ENCODE results near the gene IFTAP. TPM values are rescaled to one million over a fixed set of nuclear protein-coding genes. Genes with fewer than 3 reads are reported as not detected.

Gene IFTAP
- polyA plus RNA-seq, 1 donor: 39.7 TPM

DNA sequence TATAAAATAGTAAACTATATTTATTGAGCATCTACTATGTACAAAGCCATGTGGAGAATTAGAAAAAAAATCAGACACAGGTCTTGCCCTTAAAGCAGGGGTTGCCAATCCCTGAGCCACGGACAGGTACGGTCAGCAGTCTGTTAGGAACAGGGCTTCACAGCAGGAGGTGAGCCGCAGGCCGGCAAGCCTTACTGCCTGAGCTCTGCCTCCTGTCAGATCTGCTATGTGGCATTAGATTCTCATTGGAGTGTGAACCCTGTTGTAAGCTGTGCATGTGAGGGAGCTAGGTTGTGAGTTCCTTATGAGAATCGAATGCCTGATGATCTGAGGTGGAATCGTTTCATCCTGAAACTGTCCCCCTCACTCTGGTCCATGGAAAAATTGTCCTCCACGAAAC is 5.9 kb downstream of the IFTAP start:
- no peak for DNase-seq

DNA sequence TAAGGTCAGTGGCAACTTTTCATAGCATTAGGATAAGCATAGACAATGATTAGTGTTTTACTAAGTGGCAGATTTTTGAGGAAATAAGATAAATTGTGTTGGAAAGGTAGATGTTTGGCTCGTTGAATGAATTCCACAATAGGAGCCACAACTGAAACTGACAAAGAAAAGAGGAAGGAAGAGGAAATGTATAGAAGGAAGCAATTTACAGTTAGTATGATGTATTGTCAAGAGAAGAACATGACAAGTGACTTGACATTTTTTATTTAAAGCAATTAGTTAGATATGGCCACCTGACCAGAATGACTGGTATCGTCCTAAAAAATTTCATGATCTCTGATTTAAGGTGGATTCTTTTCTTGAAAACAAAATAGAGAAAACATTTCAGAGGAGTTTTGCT is 6.9 kb downstream of the IFTAP start:
- no peak for DNase-seq

DNA sequence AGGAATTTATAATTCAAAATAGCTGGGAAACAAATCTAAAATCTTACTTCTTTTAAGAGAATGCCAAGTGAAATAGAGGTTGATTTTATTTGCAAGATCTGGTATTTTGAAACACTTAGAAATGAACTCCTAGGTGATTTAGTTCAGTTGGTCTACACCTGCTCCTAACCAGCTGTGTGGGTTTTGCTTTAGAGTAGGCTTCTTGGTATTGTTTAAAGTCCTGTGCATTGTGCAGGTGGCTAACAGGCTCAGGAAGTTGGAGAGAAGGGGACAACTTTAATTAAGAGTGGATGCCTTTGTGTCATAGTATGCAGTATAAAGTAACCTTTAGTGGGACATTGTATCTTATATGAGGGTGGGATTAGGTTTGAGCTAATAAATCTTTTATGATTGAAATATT is 7.8 kb downstream of the IFTAP start:
- DNase-seq: no peak

DNA sequence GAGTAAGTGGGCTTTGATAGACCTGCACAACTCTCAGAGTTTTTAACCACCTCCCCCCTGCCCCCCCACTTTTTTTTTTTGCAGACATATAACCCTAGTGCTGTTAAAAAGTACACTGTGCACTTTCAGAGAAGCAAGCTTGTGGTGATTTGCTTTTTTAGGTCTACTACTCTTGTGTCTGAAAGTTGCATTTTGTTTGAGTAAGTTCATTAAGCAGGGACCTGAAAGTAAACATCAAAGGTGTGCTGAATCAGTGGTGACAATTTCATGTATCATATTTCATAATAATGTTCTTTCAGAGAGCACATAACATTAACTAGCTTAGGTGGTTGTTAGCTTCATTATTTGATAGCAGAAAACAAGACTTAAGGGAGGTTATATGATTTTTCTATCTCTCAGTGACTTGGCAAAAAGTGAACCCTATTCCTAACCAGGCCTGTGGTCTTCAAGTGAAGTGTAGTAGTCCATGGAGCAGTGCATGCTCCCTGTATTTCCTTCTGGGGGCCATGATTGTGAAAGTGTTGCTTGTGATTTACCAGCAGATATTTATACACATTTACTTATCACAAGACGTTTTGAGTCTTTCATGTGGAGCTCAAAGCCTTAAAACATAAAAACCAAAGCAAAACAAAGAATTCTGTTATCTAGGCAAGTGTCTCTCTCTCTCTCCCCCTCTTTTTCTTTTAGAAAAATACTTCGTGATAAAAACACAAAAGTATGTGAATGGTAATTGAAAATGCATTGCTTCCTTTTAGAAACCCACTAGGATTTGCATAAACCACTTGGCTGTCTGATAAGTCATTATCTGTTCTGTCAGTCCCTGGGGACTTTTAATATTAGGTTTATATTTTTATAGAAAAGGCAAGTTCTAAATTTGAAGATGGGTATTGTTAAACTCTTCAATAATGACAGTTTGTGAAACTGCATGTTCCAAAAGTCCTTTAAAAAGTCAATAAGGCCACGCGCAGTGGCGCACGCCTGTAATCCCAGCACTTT is 11.2 kb downstream of the IFTAP start:
- DNase-seq: no peak

DNA sequence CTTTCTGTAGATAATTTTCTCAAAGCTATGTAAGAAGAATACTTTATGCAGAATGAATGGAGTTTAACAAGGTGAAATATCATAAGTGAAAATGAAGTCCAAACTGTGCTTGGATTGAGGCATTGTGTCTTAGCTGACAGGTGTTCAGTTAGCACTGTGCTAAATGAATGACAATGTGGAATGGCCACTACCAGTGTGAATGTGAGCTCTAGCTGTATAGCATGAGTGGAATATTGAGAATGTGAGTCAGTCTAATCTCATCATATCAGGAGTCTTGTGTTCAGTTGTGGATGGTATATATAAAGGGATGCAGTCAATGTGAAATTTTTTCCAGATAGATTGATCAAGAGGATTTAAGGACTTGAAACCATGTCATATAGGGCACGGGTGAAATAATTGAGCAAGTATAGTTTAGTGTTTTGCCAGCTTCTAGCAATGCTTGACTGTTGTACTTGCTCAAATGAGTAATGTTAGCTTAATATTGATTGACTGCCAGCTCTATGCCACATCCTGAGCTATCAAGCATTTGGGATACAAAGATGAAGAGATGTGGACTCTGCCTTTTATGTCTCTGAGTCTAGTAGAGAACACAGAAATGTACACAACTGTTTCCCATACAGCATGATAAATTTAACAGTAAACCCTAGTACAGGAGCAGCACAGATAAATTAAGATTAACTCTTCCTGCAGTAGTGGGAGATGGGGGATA is 14.3 kb downstream of the IFTAP start:
- DNase-seq: no peak

DNA sequence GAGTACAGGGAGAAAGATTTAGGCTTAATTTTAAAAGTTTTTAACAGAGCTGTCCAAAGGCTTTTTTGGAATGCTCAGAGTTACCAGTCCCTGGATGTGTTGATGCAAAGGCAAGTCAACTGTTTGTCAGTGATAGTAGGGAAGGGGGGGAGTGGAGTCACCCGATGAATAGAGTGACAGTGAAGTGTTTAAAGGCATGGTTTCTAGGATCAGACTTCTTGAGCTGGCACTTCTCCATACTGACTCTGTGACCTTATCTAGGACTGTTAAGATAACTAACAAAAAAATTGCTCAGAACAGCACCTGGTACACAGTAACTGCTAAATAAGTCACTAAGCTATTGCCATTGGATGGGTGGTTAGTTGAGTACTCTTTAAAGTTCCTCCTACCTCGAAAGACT is 15.1 kb downstream of the IFTAP start:
- DNase-seq: no peak

DNA sequence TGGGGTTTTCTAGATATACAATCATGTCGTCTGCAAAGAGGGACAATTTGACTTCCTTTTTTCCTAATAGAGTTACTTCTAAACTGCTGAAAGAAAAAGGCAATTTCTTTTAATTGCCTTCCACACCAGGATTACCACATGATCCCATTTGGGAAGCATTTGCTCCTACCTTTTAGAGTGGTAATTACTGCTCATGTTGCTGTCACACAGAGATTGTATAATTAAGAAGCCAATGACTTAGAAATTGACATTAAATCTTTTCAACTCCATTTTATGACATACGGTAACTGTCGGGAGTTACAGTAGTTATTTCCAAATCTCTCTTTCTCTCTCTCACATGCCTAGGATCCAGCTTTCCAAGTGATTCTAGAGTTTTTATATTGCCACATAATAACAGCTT is 21.5 kb downstream of the IFTAP start:
- DNase-seq: no peak

DNA sequence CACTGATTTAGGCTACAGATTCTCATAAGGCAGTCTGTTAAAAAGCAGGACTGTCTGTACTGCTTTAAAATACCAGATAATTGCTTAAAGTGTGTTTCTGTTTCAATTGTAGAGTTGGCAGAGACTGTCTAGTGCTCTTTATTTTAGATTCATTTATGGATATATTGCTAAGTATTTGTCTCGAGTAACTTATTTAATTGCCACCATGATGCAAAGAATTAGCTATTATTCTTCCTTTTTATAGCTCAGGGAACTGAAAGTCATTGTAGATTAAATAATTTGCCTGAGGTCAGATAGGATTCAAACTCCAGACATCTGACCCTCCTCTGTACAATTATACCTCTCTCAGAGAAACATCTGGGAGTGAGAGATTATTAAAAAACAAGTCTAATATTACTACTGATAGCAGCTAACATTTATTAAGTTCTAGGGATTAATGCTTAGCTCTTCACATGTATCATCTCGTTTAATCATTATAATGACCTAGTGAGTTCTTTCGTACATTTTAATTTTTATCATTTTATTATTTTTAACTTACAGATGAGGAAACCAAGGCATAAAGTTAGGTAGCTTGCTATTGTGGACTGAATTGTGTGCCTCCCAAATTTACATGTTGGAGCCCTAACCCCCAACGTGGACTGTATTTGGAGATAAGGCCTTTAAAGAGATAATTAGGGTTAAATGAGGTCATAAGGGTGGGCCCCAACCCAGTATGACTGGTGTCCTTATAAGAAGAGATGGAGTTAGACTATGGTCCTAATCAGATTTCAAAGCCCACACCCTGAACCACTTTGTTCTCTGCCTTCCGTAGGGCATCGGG is 23.5 kb downstream of the IFTAP start:
- no peak for DNase-seq

DNA sequence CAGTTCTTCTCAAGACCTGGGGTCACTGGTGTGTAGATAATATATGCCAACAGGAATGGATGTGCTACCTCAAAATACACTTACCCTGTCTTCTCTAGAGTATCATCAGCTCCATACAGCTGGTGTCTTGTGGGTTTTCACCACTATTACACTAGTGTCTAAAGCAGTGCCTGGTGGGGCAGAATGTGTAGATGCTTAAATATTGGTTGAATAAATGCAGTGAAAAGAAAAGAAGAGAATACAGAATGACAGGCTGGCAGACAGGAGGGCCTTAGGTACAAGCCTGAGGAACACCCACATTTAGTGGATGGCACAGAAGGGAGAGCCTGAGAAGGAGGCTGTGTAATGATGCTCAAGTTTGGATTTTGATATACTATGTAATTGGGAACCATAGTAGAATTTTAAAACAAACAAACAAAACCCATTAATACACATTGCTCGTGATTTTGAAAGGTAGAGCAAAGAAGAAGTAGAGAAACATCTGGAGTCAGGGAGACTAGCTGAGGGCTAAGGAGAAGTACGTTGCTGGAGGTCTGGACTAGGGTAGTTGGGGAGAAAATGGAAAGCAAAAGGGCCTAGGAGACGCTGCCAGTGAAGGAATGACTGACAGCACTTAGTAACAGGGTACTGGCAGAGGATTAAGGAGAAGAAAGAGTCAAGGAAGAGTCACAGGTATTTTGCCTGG is 24.2 kb downstream of the IFTAP start:
- DNase-seq: no peak

DNA sequence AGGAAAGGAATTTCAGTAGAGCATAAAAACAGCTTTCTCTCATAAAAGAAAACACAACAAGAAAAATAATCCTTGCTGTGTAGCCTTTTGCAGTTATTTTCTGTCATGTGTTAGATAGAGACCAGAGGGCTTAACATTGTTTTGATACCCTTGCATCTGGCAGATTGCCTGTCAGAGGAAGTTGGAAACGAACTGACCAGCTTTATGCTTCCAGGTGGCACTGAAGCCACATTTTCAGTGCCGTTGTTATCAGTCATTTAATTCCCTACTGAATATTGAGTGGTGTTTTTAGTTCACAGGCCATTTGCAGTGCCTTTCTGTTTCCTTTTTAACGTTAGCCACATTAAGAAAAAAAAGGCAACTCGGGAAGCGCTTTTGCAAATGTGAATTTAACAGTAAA is 25.2 kb downstream of the IFTAP start:
- DNase-seq: no peak

DNA sequence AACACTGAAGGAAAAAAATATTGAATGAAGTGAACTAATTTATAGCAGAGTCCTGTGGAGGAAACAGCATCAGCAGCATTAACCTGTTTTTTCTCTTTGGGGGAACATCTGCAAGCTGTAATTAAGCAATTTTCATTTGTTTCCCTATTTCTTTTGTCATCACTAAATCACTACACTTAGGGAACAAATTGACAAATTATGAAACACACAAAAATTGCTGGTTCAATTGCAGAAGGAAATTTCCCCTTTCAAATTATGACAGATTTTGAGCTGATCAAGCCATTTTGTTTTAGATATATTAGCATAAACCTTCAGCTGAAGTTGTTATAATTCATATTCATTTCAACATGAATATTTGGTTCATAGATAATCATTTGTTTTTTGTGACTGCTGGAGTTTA is 25.9 kb downstream of the IFTAP start:
- DNase-seq: no peak

DNA sequence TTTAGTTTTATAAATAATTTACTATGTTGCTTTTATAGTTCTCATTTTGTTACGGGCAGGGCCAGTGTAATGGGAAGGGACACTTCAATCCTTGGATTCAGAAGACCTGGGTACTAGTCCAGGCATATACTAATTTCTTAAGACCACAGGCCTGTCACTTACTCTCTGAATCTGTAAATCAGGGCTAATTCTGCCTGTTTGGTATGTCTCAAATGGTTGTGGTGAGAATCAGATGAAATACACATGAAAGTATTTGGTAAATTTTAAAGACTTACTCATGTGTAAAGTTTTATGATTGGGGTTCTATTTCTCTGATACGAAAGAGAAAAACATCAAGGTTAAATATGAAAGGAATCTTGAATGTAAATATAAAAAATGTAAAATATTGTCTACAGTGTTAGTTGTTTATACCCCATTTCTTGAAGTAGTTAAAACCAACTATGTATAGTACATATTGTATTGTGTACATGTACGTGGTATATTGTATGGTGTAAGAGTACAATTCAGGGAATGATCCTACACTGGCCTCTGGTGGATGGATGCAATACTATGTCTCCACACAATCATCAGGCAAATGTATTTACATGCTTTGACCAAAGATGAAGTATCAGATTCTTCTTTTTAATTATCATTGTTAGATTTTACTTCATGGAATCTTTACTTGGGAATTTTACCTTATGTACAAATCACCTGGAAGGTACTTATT is 28.3 kb downstream of the IFTAP start:
- DNase-seq: no peak

DNA sequence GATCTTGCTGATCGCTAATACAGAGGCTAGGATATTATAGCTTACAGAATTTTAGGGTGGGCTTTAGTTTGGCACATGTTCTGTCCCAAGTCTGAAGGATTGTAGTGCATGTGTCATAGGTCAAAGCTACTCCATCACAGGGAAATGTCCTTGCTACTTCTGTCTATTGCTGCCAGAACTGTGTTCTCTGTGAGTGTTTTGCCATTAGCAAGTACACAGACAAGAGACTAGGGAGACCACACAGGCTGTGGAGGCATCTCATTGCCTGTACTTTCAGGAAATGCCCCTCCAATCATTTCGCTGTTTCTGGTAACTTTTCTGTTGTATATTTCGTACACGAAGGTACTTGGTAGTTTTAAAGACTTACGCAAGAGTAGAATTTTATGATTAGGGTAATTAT is 29.2 kb downstream of the IFTAP start:
- DNase-seq: no peak

DNA sequence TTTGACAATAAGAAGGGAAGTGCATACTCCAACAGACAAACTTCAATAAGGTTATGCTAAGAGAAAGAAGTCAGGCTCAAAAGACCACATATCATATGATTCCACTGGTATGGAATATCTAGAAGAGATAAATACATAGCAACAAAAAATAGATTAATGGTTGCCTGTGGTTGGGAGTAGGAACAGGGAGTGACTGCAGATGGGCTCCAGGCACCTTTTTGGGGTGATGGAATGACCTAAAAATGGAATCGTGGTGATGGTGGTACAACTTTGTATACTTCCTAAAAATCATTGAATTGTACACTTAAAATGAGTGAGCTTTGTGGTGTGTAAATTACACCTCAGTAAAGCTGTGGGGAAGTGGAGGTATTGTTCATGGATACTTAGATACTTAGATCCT is 32.7 kb downstream of the IFTAP start:
- no peak for DNase-seq

DNA sequence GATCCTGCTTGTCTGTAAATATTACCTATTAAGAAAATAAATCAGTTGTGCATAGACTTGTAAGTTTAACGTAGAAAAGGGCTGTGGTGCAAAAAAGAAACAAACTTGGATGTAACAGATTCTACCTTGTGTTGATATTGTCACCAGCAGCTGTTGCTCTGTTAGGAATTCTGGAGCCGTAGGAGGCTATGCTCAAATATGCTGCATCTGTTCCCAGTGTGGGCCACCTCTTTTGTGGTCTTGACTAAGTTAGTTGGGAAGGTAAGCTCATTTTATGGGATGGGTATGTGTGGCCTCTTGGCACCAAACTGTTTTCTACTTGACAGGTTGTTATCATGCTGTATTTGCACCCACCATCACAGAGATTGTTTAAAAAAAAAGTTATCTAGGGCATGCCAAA is 33.2 kb downstream of the IFTAP start:
- no peak for DNase-seq

DNA sequence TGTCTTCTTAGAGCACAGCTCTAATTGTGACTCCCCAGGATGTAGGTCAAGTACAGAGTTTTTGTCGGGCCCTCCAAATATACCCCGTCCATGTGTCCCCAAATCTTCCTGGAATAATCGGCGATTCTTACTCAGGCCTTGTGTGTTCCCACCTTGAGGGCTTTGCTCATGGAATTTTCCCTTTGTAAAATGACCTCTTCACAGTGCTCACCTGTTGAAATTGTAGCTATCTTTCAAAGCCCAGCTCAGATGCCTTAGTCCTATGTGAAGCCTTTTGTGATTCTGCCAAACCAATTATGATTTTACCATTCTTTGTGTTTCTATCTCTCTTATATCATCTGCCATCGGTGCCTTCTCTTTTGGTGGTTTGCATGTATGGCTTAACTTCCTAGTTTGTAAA is 33.8 kb downstream of the IFTAP start:
- no peak for DNase-seq

DNA sequence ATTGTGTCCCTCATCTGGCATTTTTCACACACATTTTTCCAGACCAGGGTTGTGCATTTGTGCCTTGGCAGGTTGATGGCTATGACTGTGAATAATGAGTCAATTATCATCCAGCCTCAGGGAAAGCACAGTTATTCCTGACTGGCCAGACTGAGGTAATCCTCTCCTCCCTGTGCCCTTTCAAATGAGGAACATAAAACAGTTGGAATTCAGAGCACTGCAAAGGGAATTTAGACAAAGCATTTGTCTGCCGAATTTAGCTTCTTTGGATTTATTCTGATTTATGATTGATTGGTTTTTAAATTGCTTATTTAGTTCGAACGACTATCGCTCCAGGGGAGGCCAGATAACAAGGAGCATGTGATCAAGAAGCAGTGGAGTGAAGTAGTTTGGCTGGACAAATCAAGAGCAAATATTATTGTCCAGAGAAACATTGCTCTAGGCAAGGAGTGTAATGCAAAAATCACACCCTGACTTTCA is 34.5 kb downstream of the IFTAP start:
- DNase-seq: no peak

DNA sequence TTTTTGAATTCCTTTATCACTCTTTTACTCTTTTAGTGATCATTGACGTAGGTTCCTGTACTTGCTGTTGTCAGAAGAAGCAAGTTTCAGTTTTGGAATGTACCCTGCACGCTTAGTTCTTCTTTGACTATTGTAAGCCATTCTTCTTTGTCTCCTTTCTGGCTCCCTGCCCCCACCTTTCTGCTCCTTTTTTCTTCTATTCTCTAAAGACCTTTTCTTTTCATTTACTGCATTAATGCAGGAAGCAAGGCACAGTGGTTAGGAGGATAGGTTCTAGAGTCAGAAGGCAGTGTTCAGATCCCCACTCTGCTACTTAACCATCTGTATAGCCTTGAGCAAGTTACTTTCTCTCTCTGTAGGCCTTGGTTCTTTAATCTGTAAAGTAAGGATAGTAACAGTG is 37.5 kb downstream of the IFTAP start:
- DNase-seq: no peak

DNA sequence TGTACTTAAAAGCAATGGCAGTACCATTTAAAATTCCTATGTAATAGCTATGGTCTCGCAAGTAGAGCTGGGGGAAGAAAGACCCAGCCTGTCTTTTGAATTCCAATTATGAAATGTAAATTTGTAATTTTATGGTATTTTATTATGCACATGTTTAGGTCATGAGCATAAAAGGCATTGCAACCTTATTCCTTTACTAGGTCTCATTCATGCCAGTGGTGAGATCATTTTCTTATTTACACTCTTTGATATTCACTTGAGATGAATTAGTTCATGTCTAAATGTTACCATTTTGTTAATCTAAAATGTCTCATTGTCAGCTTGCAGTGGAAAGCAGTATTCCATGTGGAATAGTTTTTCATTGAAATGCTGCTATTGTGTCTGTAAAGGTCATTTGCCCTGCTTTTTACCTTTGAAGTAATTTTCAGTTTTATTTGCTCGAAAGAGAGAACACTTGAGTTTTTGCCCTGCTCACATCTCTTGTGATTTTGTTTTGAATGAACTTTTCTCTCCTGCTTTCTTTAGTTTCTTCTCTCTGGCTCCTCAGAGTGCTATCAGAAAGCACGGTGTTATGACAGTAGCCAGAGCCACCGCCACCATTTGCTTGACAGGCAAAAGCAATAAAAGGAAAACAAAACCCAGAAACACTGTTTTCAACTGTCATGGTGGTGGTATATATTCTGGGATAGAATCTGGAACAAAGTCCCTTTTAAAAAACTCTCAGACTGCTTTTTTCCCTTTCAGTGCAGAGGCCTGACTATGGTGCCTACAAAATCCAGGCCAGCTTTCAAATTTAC is 41.0 kb downstream of the IFTAP start:
- DNase-seq: no peak

DNA sequence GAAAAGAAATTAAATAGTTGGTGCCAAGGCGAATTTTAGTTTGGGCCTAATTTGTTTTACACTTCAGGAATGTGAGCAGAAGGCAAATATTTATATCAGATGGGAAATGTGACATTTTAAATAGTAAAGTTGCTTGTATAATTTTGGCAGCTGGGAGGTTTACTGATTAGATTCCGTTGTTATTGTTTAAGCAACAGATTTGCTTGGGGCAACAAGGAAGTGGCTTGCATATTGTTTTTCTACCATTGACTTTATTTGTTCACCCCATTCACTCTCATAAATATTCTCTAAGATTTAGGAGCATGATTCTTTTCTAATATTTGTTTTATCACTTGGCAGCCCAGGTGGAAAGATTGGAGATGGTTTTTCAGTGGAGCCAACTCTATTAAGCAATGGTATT is 44.3 kb downstream of the IFTAP start:
- no peak for DNase-seq

Data from hindlimb muscle (tissue), 1 donor.